SU-DHL-6 (cell line): ENCODE results near the gene CELSR1.

Experiments used
- CTCF ChIP-seq: fragments of 200-600 bp; sonication (generic); IDR thresholded peaks from one replicate; pipeline ENCODE4 v1.5.1; 2017; ENCODE audit warnings: antibody characterized with exemption, mild to moderate bottlenecking, low read length, moderate library complexity; ENCODE audit not compliant: insufficient read depth, poor library complexity, severe bottlenecking
- EZH2phosphoT487 ChIP-seq: fragments of 200-600 bp; sonication (generic), shearing (Covaris generic); conservative IDR thresholded peaks from 2 replicates; pipeline ENCODE4 v1.6.1; 2018; ENCODE audit warnings: mild to moderate bottlenecking, antibody characterized with exemption, low read length, moderate library complexity, mixed read lengths

DNA sequence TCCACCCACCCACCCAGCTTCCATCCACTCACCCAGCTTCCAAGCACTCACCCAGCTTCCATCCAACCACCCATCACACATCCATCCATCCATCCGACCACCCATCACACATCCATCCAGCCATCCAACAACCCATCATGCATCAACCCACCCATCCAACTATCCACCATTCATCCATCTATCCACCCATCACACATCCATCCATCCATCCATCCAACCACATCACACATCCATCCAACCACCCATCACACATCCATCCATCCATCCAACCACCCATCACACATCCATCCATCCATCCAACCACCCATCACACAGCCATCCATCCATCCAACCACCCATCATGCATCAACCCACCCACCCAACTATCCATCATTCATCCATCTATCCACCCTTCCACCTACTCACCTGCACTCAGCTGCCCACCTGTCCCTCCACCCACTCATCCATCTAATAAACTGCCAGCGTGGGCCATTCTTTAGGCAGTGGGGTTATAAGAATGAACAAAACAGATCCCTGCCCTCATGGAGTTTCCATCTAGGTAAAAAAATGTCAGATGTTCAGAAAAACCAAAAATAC is 88.2 kb downstream of the CELSR1 start:
- TF ChIP-seq CTCF = no peak
- TF ChIP-seq EZH2phosphoT487 = no peak
